ENCODE measurements around the gene APEX1.

APEX1 gene

DNA sequence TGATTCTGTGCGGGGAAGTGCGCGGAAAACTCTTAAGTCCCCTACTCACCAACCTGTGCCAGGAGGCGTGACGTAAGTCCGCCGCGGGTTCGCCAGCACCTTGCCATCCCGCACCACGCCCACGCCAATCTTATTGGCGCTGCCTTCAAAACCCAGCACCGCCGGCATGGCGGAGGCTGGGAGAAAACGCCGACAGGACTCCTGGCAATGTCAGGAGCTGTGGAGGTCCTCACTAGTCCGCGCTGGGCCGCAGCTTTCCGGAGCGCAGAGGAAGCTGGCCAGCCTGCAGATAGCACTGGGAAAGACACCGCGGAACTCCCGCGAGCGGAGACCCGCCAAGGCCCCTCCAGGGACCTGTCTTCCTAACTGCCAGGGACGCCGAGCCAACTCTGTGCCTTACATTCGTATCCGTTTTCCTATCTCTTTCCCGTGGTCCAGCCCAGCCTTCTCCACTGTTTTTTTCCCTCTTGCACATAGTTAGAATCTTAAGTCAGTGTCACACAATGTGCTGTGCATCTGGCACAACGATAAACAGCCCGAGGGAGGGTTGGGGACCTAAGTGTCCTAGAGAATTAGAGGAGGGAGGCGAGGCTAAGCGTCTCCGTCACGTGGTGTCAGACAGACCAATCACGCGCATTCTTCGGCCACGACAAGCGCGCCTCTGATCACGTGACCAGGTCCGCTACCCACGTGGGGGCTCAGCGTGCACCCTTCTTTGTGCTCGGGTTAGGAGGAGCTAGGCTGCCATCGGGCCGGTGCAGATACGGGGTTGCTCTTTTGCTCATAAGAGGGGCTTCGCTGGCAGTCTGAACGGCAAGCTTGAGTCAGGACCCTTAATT lies at the start of gene APEX1, which contains the start of gene OSGEP:
Gene APEX1, plus strand, starts transcription at position 711 of the 839 bp plus-strand sequence. CDS start 420 bp downstream, outside the sequence.
Gene OSGEP, minus strand, starts transcription at position 297 of the 839 bp plus-strand sequence. Its CDS starts 129 bp downstream, at position 168.
- DNase-seq (ENCODE audit: insufficient read length, low spot score) (peak; percentile 82), FAIRE-seq (peak; percentile 99)

DNA sequence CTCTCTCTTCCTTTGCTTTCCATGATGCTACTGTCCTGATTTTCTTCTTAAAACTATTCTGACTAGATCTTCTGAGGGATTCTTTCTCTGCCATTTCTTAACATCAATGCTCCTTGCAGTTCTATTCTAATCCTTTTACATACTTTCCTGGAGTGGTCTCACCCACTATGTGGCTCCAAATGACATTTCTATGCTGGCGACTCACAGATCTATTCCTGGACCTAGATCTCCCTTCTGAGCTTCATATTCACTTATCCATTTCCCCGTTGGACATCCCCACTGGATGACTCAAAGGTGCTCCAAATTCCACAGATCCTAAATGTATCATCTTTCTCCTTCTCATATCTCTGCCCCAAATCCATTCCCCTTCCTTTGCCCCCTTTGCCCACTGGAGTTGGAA lies 45.8 kb upstream of the APEX1 start:
- no peak for FAIRE-seq
- DNase-seq (ENCODE audit: insufficient read length, low spot score) = no peak

DNA sequence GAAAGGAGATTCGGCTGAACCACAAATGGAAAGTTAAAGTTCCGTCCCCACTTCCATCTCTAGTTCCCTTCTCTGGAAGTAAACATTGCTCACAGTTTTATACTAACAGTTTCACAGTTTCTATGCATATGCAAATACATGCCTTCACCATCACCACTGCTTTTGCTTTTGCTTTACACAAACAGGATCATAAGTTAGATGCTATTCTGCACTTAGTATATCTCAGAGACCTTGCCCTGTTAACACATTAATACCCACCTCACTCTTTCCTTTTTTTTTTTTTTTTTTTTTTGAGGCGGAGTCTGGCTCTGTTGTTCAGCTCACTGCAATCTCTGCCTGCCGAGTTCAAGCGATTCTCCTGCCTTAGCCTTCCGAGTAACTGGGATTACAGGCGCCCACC lies 42.6 kb upstream of the APEX1 start:
- FAIRE-seq (peak; percentile 91), DNase-seq (ENCODE audit: insufficient read length, low spot score) (no peak)

DNA sequence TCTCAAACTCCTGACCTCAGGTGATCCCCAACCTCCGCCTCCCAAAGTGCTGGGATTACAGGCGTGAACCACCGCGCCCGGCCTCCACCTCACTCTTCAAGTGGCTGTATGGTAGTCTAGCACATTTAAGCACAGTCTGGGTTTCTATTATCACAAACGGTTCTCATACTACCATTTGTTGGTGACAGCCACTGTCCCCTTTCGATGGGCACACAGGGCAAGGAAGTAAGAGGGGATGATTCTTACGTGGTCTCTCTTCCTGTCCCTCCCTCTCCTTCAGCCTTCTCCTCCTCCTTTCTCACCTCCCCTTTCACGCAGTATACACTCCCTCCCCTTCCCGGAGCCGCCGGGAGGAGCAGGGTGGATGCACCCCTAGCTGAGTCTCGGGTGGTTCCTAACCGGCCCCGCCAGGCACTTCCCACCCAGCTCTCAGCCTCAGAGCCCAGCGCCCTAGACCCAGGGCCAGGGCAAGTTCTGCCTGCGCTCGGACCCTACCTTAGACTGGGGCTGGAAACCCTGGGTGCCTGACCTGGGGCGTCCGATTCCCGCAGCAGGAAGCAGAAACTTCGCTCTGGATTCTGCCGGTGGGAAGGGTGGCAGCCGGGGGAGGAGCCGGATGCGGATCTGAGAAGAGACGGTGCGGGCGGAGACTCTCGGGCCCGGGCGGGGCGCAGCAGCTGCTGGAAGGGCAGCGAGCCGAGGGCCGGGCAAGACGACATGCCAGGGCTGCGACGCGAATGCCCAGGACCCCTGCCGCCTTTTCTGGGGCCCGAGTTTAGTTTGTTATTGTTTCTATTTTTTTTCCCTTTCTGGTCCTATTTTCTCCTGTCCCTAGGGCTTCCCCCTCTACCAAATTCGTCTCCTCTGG lies 41.9 kb upstream of the APEX1 start, which contains the start of gene TEP1:
Gene TEP1, minus strand, starts transcription at position 626 of the 868 bp plus-strand sequence. CDS start 5,062 bp downstream, outside the sequence.
- DNase-seq (ENCODE audit: insufficient read length, low spot score) (no peak), FAIRE-seq (peak; percentile 77)

DNA sequence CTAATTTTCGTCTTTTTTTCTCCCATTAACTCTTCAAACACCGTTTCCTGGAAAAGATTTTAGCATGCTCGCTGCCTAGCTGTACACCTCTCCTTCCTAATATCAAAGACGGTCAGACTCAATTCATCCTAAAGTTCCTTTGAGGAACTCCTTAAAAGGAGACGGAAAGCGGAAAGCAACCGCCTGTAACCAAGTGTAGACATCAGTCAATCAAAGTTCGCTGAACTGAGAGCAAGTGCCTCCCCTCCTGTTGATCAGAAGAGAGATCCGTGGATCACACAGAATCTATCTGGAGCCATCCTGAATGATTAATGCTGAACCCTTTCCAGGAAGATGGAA lies 41.3 kb upstream of the APEX1 start:
- peak; percentile 91 for FAIRE-seq
- DNase-seq (ENCODE audit: insufficient read length, low spot score) = no peak

DNA sequence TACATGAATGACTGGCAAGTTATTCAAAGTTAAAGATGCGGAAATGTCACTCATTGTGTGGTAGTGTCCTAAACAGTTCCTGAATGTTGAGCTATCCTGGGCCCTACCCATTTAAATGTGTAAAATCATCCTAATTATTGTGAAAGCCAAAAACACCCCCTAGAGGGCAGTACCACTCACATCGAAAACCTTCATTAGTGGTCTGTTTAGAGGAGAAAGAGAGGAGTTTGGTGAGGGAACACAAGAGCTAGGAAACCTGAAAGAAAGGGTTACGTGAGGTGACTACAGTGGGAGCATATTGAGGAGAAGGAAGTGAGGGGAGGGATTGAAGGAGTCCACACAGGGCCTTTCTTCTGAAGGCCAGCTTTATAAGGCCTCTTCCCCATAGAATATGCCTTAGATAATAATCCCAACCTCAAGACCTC lies 39.2 kb upstream of the APEX1 start:
- FAIRE-seq (peak; percentile 87), DNase-seq (ENCODE audit: insufficient read length, low spot score) (no peak)

DNA sequence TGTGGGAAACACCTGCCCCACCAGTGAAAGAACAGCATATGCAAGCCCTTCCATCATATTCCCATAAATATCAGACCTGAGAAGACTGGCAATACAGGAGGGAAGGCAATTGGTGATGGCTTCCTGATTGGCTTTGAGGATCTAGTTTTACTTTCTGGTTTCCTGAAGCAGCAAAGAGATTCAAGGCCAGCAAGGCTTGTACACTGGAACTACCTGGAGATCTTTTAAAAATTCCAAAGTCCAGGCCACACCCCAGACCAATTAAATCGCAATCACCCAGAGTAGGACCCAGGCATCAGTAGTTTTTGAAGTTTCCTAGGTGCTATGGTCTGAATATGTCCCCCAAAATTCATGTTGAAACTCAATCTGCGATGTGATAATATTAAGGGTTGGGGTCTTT lies 38.8 kb upstream of the APEX1 start:
- peak; percentile 66 for FAIRE-seq
- no peak for DNase-seq (ENCODE audit: insufficient read length, low spot score)

DNA sequence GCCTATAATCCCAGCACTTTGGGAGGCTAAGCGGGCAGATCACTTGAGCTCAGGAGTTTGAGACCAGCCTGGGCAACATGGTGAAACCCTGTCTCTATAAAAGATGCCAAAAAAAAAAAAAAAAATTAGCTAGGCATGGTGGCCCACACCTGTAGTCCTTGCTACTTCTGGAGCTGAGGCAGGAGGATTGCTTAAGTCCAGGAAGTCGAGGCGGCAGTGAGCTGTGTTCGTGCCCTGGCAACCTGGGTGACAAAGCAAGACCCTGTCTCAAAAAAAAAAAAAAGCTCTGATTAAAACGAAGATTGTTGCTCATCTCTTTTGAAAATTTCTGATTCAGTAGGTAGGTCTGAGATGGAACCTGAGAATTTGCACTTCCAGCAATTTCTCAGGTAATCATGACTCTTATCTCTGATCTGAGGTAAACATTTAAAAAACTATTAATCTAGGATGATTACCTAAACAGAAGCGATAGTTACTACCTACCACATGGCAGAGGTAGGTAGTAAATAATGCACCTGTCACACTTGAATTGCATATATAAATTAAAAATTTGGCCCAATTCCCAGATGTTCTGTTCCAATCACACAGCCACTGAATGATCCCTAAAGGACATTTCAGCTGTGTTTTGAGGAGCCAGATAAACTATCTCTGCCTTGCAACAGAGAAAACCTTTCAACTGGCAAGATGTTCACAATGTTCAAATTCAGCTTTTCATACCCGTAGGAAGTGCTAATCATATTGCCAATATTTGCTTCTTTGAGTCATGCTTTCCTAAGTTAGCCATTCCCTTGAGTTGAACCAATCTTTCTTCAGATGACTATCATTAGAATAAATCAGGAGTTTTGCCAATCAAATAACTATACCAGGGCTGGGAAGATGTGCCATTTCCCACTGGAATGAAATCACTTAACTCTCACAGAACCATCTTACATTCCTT lies 37.5 kb upstream of the APEX1 start:
- FAIRE-seq (no peak), DNase-seq (ENCODE audit: insufficient read length, low spot score) (no peak)

DNA sequence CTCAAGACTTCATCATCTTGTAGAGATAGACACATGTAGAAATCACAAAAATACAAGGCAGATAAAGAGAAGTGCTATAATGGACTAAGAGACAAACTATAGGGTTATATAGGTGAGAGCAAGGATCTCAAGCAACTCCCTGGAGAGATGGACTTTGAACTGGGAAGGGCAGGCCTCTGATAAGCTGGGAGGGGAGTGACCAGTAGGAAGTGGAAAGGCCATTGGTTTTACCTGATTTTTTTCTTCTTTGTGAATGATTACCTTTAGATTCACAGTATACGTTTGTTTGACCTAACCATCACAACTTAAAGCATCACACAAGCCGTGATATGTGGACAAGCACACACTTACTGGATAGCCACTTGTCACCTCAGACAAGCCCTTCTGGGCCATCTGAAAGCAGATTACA lies 36.5 kb upstream of the APEX1 start:
- FAIRE-seq (peak; percentile 18), DNase-seq (ENCODE audit: insufficient read length, low spot score) (no peak)

DNA sequence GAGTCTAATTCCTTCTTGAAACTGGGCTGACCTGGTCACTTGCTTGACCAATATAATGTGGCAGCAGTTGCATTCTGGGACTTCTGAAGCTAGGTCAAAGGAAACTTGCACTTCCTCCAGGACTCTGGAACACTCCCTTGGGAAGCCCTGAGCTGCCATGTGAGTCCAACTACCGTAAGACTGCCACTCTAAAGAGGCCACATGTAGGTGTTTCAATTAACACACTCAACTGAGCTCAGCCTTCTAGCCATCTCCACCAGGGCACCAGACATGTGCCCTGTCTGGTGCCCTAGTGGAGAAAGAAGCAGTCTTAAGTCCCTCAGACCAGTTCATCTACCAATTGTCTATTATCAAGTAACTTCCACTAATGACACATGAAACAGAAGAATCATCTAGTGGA lies 35.6 kb upstream of the APEX1 start:
- no peak for FAIRE-seq
- DNase-seq (ENCODE audit: insufficient read length, low spot score) = no peak

DNA sequence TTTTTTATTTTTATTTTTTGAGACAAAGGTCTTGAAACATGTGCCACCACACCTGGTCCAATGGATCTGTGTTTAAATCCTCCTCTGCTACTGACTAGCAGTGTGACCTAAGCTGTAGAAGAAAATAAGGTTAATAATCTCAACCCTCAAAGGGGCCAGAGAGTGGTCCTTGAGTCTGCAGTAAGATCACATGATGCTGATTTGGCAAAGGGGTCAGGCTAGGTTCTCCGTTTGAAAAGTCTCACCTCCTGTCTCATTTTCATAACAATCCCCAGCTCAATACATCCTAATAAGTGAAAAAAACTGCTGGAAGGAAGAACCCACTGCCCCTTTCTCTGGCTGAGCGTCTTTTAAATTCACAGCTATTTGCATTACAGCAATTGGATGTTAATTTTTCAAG lies 33.8 kb upstream of the APEX1 start:
- FAIRE-seq (no peak), DNase-seq (ENCODE audit: insufficient read length, low spot score) (no peak)

DNA sequence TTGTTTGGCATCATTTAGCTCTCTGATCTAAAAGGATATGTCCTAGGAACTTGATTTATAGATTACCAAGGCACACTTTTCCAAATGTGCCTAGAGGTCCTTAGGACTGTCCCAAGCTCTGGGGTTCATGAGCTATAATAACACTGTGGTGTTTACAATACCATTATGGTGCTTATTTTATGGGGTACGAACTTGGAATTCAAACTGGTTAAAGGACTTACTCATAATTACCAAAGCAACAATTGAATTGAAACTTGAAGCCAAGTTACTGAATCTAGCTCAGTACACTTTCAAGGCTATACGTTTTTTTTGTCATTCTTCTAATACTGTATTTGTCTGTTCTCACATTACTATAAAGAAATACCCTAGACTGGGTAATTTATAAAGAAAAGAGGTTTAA lies 32.1 kb upstream of the APEX1 start:
- FAIRE-seq = no peak
- DNase-seq (ENCODE audit: insufficient read length, low spot score) = no peak

DNA sequence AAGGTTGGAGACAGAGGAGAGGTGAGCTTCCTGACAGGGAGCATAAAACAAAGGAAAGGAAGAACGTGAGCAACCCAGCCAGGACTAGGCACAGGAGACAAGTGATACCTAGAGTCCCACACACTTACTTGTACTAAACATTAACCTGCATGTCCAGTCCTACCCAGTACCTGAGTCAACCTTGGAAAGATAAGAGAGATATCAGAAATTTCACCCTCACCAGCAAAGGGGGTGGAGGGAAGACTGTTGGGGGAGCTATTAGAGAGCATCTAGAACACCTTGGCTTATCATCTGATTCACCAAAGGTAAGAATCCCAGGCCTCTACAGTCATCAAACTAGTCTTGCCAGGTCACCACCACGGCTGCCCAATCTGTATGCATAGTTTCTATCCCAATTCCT lies 30.2 kb upstream of the APEX1 start:
- DNase-seq (ENCODE audit: insufficient read length, low spot score) (no peak), FAIRE-seq (peak; percentile 37)

DNA sequence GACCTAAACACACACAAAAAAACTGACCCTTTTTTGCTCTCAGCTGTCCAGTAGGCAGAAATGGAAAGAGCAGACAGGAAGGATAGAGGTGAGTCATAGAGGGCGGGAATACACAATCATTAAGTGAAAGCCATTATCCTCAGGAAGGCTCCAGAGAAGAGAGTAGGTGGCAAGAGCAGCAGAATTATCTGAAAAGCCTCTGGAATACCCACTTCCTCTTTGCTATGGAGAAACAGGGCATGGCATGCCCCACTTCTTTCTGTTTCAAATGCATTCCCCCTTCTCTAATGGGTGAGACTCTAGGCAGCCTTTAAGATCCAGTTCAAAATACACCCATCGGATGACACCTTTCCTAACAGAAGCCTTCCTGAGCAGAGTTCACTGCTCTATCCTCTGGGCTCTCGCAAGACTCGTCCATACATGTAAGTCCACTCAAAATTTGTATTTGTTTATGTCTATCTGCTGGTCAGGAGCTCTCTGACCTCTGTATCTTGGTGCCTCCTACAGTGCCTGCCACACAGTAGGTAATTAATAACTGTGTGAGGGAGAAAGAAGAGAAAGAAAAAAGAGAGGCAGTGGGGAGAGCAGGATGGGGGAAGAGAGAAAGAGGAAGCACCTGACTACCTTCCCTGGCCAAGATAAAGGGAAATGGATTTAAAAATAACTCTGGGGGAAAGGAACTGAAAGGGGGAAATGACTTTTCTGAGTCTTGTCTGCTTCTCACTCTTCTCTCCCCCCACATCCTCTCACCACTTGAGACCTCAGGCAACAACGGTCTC lies 27.6 kb upstream of the APEX1 start:
- DNase-seq (ENCODE audit: insufficient read length, low spot score) (peak; percentile 75), FAIRE-seq (peak; percentile 95)

DNA sequence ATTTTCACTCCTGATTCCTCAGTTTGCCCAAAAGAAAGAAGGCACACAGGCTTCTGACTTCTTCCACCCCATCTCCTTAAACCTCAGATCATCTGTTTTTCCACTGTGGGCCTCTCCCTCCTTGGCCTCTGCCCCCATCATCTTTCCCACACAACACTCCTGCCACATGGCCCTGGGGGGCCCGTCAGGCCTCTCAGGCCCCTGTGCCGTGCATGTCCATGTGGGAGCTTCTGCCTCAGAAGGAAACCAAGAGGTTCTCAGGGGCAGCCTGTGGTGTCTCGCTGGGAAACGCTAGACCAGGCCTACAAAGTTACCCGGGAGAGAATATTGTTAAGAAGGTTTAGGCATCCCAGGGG lies 27.0 kb upstream of the APEX1 start:
- DNase-seq (ENCODE audit: insufficient read length, low spot score) = no peak
- no peak for FAIRE-seq

DNA sequence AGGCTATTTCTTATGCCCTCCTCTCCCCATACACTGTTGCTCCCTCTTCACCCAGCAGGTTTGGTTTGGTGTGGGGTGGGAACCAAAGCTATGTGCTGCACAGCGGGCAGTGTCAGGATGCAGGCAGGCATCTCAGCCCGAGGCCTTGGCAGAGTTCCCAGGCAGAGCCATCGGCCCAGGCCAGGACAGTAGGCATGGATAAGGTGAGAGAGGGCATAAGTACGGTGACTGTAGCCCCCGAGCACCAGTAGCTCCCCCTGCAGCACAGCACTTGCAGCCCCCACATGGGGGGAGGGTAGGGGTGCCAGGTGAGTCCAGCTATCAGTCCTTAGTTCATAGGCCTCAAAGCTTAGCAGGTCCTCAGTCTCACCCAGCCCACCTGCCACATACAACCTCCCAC lies 26.2 kb upstream of the APEX1 start:
- FAIRE-seq (peak; percentile 21), DNase-seq (ENCODE audit: insufficient read length, low spot score) (no peak)

DNA sequence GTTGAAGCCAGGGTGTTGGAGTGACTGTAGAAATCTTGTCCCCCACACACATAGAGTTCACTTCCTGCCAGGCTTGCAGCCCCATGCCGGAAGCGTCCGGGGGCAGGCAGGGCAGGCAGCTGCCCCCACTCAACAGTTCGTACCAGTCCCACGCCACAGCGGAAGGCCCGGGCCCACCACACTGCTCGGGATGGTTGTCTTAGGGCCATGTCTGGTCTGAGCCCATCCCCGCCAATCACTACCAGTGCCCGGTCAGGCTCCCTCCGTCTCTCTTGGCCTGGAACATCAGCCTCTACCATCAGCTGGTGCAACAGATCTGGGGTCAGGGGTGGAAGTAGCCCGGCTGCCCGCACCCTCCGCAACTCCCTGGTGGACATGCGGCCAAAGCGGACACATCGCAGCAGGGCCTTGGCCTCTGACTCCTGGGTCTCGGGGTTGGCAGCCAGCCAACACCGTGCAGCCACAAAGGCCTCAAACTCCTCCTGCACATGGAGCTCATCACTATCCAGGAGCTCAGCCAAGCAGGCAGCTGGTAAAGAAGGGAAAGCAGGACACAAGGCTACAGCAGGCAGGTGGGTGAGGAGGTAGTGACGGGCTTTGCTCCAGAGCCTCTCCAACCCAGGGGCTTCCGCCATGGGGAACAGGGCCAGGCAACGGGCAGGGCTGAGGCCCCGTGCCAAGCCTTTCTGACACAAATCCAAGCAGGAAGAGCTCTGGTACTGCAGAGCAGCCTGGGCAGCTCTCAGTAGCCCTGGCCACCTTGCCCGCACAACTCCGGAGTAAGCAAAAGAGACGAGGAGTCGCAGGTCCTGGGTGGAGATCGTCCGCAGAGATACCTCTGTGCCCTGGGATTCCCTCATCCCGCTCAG lies 25.0 kb upstream of the APEX1 start:
- peak; percentile 23 for FAIRE-seq
- no peak for DNase-seq (ENCODE audit: insufficient read length, low spot score)

DNA sequence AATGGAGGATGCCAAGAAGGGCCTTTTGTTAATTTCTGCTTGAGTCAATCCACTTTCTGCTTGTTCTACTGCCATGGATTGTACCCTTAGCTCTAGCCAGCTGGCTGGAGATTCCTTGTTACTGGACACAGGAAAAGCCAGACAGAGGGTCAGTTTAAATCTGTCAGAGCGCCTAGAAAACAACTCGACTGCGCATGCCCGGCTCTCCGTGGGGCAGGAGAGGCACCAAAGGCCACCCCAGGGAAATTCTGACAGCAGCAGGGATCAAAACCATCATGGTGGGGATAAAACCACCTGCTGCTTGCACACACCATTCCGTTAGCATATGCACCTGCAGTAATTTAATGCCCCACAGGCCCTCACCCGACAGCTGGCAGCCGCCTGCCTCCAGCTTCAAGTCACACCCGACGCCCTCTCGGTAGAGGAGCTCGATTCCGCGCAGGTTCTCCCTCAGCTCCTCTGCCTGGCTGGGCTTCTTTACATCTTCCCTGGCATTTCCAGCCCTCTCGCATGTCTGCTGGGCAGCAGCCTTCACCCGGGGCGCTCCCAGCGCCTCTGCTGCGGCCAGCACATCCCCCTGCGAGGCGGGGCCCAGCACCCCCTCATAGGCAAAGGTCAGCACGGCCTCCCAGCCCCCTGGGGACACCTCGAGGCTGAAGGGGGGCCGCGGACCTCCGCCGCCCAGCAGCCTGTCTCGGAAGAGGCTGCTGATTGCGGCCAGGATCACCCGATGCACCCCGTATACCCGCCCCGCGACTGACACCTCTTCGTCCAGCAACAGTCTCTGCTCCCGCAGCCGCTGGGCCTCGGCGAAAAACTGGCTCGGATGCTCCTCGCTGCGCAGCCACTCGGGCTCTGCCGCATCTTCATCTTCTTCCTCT lies 20.1 kb upstream of the APEX1 start:
- DNase-seq (ENCODE audit: insufficient read length, low spot score) (no peak), FAIRE-seq (no peak)
